ENCODE data around the gene HERPUD1. TPM values are rescaled to one million over a fixed set of nuclear protein-coding genes. Genes with fewer than 3 reads are reported as not detected.

Gene HERPUD1
- polyA plus RNA-seq, 2 of the 4 experiments (the other 2 are of a cell fraction), result 65.8 to 140 TPM

DNA sequence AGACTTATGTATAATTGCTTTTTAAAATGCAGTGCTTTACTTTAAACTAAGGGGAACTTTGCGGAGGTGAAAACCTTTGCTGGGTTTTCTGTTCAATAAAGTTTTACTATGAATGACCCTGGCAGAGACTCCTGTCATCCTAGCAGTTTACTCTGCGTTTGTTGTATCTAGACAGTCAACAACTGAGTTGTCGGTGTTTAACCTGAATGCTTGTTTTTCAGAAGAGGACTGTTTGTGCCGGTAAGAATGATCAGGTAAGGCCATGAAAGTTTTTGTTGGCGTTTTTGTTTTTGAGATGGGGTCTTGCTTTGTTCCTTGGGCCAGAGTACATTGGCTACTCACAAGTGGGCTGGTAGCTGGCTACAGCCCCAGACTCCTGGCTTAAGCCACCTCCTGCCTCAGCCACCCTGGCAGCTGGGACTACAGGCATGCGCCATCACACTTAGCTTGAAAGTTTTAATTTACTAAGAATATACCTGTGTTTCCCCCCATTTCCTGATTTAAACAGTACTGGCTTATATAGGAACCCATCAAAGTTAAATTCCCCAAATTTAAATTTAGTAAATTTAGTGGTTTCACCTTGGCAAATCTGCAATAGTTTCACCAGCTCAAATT lies 11.9 kb downstream of the HERPUD1 start:
- FAIRE-seq, result no peak
- TF ChIP-seq FOSL2 (IDR thresholded peaks at IDR 0.05) (no peak), FOSL2 (CRISPR knock-in tag; IDR thresholded peaks at IDR 0.05) (no peak), JUNB (IDR thresholded peaks at IDR 0.05) (no peak), EHF (CRISPR knock-in tag; IDR thresholded peaks at IDR 0.05) (no peak), FOSB (CRISPR knock-in tag; IDR thresholded peaks at IDR 0.05) (no peak), NFE2L2 (conservative IDR thresholded peaks at IDR 0.05; ENCODE audit: low read length) (no peak), RFX5 (IDR thresholded peaks at IDR 0.05) (no peak), CEBPB (IDR thresholded peaks at IDR 0.05) (no peak)
- TF ChIP-seq, protein P1, sequence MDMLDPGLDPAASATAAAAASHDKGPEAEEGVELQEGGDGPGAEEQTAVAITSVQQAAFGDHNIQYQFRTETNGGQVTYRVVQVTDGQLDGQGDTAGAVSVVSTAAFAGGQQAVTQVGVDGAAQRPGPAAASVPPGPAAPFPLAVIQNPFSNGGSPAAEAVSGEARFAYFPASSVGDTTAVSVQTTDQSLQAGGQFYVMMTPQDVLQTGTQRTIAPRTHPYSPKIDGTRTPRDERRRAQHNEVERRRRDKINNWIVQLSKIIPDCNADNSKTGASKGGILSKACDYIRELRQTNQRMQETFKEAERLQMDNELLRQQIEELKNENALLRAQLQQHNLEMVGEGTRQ (IDR thresholded peaks at IDR 0.05), result no peak
- TF ChIP-seq, protein P2, sequence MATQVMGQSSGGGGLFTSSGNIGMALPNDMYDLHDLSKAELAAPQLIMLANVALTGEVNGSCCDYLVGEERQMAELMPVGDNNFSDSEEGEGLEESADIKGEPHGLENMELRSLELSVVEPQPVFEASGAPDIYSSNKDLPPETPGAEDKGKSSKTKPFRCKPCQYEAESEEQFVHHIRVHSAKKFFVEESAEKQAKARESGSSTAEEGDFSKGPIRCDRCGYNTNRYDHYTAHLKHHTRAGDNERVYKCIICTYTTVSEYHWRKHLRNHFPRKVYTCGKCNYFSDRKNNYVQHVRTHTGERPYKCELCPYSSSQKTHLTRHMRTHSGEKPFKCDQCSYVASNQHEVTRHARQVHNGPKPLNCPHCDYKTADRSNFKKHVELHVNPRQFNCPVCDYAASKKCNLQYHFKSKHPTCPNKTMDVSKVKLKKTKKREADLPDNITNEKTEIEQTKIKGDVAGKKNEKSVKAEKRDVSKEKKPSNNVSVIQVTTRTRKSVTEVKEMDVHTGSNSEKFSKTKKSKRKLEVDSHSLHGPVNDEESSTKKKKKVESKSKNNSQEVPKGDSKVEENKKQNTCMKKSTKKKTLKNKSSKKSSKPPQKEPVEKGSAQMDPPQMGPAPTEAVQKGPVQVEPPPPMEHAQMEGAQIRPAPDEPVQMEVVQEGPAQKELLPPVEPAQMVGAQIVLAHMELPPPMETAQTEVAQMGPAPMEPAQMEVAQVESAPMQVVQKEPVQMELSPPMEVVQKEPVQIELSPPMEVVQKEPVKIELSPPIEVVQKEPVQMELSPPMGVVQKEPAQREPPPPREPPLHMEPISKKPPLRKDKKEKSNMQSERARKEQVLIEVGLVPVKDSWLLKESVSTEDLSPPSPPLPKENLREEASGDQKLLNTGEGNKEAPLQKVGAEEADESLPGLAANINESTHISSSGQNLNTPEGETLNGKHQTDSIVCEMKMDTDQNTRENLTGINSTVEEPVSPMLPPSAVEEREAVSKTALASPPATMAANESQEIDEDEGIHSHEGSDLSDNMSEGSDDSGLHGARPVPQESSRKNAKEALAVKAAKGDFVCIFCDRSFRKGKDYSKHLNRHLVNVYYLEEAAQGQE (IDR thresholded peaks at IDR 0.05), result no peak
- Histone ChIP-seq H3K9me3 (no peaks in the 10 kb centered on the region), H3K4me1 (no peaks in the 10 kb centered on the region), H3K4me2 (no peak overlapping the region), H3K4me3 (no peak overlapping the region), H3K27ac (no peak overlapping the region)
- no peak for ATAC-seq
- WGBS (ENCODE audit: missing lambda C conversion rate), result 94% methylated on average over 6 of the region's 6 CpGs
- ChIA-PET POLR2A (interaction anchor here (1.0 to 5.4 kb wide), 2 partner anchors 11 to 12 kb away, joined by 4 to 26 read pairs; partner anchors contain the start of gene HERPUD1), CTCF (interaction anchor here (0.9 to 2.3 kb wide), 3 partner anchors 10 to 270 kb away, joined by 3 to 9 read pairs (median 4); no protein-coding TSS in a partner anchor)
- DNase-seq (ENCODE audit: low read depth in 1 of 2, low spot score in 1 of 2), result no peak

- ChIA-PET CTCF (interaction anchor here (0.8 to 2.3 kb wide), 7 partner anchors 9 to 155 kb away, joined by 3 to 6 read pairs (median 4); no protein-coding TSS in a partner anchor), POLR2A (interaction anchor here (0.6 to 5.4 kb wide), 3 partner anchors 14 to 151 kb away, joined by 3 to 26 read pairs (median 4); partner anchors contain the start of gene HERPUD1)
- DNase-seq (ENCODE audit: low read depth in 1 of 2, low spot score in 1 of 2) (no peak), FAIRE-seq (no peak), ATAC-seq (no peak)
- 64% methylated on average over 2 of the region's 2 CpGs for WGBS (ENCODE audit: missing lambda C conversion rate)
- Histone ChIP-seq H3K9me3 (no peaks in the 10 kb centered on the region), H3K4me3 (no peak overlapping the region), H3K27ac (no peak overlapping the region), H3K4me2 (no peak overlapping the region), H3K4me1 (no peaks in the 10 kb centered on the region)
- TF ChIP-seq ZNF302 (CRISPR knock-in tag; IDR thresholded peaks at IDR 0.05), result no peak
- TF ChIP-seq FOSB (CRISPR knock-in tag; IDR thresholded peaks at IDR 0.05), result peak; percentile 5; the same call in 1 of the 2 replicates
- peak; percentile 65; the same call in 1 of the 2 replicates for TF ChIP-seq POLR2AphosphoS2 (conservative IDR thresholded peaks at IDR 0.05; ENCODE audit: low read length)
- TF ChIP-seq, protein P3, sequence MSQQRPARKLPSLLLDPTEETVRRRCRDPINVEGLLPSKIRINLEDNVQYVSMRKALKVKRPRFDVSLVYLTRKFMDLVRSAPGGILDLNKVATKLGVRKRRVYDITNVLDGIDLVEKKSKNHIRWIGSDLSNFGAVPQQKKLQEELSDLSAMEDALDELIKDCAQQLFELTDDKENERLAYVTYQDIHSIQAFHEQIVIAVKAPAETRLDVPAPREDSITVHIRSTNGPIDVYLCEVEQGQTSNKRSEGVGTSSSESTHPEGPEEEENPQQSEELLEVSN (IDR thresholded peaks at IDR 0.05; ENCODE audit: borderline replicate concordance, low read depth), result no peak
- TF ChIP-seq SREBF2 (IDR thresholded peaks at IDR 0.05), result no peak
- no peak for TF ChIP-seq TP53 (CRISPR knock-in tag; IDR thresholded peaks at IDR 0.05)
- TF ChIP-seq HOXA7 (CRISPR knock-in tag; IDR thresholded peaks at IDR 0.05), result no peak
Measured at GRCh38 chr16:56944954-56945839, 13.3 kb downstream of the HERPUD1 start.
